Right cardiac atrium (tissue), 5 donors: Measurements from ENCODE around the gene SORCS2. TPM values are rescaled to one million over a fixed set of nuclear protein-coding genes. Genes with fewer than 3 reads are reported as not detected.

Experiments used
- ATAC-seq, 2 donors: fragments of 200-7000 bp; cut with Tn5 transposase; one replicate each; pipeline versions ENCODE4 v1.8.0 to v1.9.1; 2020; ENCODE audit warnings: moderate library complexity in 2 of 2, mild to moderate bottlenecking in 1 of 2
- DNase-seq, 3 donors: peaks; one replicate each; pipeline ENCODE4 v3.0.0-alpha.2; 2020
- H3K27ac ChIP-seq: one replicate; pipeline ENCODE4 v1.5.1; 2013; ENCODE audit warnings: mild to moderate bottlenecking, low read length, control low read depth, moderate library complexity
- H3K27me3 ChIP-seq: one replicate; pipeline ENCODE4 v1.6.1; 2013; ENCODE audit not compliant: control insufficient read depth, insufficient read depth
- H3K4me1 ChIP-seq: one replicate; pipeline ENCODE4 v1.6.1; 2013; ENCODE audit warnings: low read length; ENCODE audit not compliant: control insufficient read depth, insufficient read depth
- H3K4me3 ChIP-seq: one replicate; pipeline ENCODE4 v1.5.1; 2013; ENCODE audit warnings: low read length, control low read depth
- H3K9me3 ChIP-seq: one replicate; pipeline ENCODE4 v1.6.1; 2013; ENCODE audit warnings: low read length; ENCODE audit not compliant: control insufficient read depth
- WGBS: extraction: QIAGEN DNeasy Blood & Tissue Kit; methylation state at CpG from one replicate; pipeline ENCODE4 v1.1.7; 2013; 5-methylcytosine and 5-hydroxymethylcytosine counted together
- intact Hi-C, 4 donors: fragments of 100-400 bp; cut with DNase I; formaldehyde crosslinking; loops; one replicate each; pipeline versions ENCODE4 v1.11.0 to v1.14.0; 2022 to 2023
- polyA plus RNA-seq: library from polyadenylated mRNA; stranded (reverse); fragments of 200-250 nt; gene quantifications from one replicate; pipeline ENCODE4 v1.2.3, GENCODE V29; 2013
- total RNA-seq, 4 donors: library from RNA; stranded (reverse); fragmentation: NEBNext Ultra II Directional; extraction: Animal tissue kit (Norgen Biotek cat#: 25700); gene quantifications; one replicate each; pipeline ENCODE4 v1.2.1, GENCODE V29; 2021
- donor health status: healthy with polysubstance abuse.
- donor health status: DM: no; HTN: yes; CAD: no.
- donor health status: DM: no; HTN: no; CAD: no.
- donor health status: DM: no; HTN: yes; CAD: no; lungs with severe emphysema.
- donor health status: DM: yes; HTN: yes; CAD: no.

Gene SORCS2
- total and polyA plus RNA-seq, 5 donors, result 2.1 to 7.3 (median 2.7) TPM

DNA sequence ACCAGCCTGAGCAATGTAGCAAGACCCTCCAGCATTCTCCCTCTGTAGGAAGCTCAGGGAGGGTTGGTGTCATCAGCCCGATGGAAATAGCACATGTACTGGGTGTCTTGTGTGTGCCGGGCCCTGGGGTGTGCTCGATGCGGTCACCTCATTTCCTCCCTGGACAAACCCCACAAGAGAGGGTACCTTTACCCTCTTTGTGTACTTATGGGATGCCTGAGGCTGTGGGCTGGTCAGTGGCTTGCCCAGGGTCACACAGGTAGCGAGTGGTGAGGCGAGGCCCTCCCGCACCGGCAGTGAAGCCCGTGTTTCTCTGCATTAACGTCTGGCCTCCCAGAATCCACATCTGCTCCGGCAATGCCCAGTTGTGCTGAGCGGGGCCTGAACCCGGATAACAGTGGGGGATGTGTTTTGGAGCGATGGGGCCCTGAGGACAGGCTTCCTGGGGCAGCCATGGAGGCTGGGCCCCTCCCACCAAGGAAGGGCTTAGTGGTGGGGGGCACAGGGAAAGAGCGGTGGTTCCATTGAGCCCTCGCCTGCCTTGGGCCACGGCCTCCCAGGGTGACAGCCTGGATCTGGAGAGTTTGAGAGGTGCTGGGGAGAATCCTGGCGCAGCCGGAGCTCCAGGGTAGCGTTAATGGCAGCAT is 234.3 kb downstream of the SORCS2 start:
- Histone ChIP-seq H3K27ac (no peak overlapping the region), H3K27me3 (no peaks in the 10 kb centered on the region), H3K4me1 (no peaks in the 10 kb centered on the region), H3K4me3 (no peak overlapping the region), H3K9me3 (no peaks in the 10 kb centered on the region)
- no peak for ATAC-seq
- DNase-seq, result no peak
- intact Hi-C loops, result no loop called here
- WGBS, result 86% methylated on average over 20 of the region's 20 CpGs

- no peaks in the 10 kb centered on the region for H3K27me3 ChIP-seq
- intact Hi-C loops, result no loop called here
- H3K27ac ChIP-seq, result no peak overlapping the region
- WGBS, result 62% methylated on average over 10 of the region's 10 CpGs
- ATAC-seq (no peak), DNase-seq (no peak)
- no peaks in the 10 kb centered on the region for H3K9me3 ChIP-seq
- no peaks in the 10 kb centered on the region for H3K4me1 ChIP-seq
- no peak overlapping the region for H3K4me3 ChIP-seq
Observed at GRCh38 chr4:7427361-7427760, 235.0 kb downstream of the SORCS2 start.

DNA sequence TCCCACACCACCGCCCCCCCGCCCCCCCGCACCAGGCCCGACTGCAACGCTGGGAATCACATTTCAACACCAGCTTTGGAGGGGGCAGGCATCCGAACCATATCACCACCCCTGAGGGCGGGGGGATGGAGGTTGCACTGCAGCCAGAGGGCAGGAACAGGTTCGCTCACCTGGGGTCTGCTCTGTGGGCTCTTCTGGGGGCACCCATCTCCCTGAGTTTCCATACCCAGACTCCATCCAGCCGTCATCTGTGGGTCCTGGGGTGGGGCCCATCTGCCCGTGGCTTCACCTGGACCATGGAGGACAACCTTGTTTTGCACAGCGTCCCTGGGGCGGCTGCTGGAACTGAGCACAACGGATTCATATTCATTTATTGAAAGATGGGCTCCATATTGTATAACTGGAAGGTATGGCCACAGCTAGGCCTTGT is 235.5 kb downstream of the SORCS2 start:
- 81% methylated on average over 13 of the region's 13 CpGs for WGBS
- intact Hi-C loops, result no loop called here

GRCh38 chr4:7428261-7429068 is 236.1 kb downstream of the SORCS2 start:
- DNase-seq (no peak), ATAC-seq (no peak)
- H3K4me1 ChIP-seq, result no peaks in the 10 kb centered on the region
- no peak overlapping the region for H3K4me3 ChIP-seq
- intact Hi-C loops, result no loop called here
- WGBS, result 75% methylated on average over 16 of the region's 16 CpGs
- H3K27me3 ChIP-seq, result no peaks in the 10 kb centered on the region
- H3K9me3 ChIP-seq, result no peaks in the 10 kb centered on the region
- H3K27ac ChIP-seq, result no peak overlapping the region

More for the DNA sequence above, 235.5 kb downstream of the SORCS2 start:
- ATAC-seq (no peak), DNase-seq (no peak)
- H3K4me1 ChIP-seq, result no peaks in the 10 kb centered on the region
- H3K27ac ChIP-seq, result no peak overlapping the region
- no peak overlapping the region for H3K4me3 ChIP-seq
- no peaks in the 10 kb centered on the region for H3K9me3 ChIP-seq
- no peaks in the 10 kb centered on the region for H3K27me3 ChIP-seq

DNA sequence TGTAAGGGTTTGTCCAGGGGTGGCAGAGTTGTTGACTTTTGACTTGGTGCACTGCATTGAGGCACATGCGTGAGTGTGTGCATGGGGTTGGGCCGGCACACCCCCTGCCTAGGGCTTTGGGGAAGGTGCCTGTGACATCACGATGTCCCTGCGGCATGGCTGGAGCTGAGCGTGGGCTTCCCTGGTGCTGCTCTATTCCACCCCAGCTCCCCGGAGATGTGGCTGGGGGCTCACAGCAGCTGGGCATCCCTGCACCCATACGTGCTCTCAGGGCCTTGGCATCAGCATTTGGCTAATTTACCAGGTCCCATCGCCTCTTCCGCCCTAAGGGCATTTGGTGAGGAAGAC is 236.7 kb downstream of the SORCS2 start:
- WGBS, result 86% methylated on average over 9 of the region's 9 CpGs
- Histone ChIP-seq H3K27me3 (no peaks in the 10 kb centered on the region), H3K9me3 (no peaks in the 10 kb centered on the region), H3K4me3 (no peak overlapping the region), H3K27ac (no peak overlapping the region), H3K4me1 (no peaks in the 10 kb centered on the region)
- intact Hi-C loops, result no loop called here
- DNase-seq, result no peak
- no peak for ATAC-seq

GRCh38 chr4:7429601-7430078 is 237.3 kb downstream of the SORCS2 start:
- no peaks in the 10 kb centered on the region for H3K9me3 ChIP-seq
- ATAC-seq (no peak), DNase-seq (peak in 1 of 3 donors; percentile 17)
- no peaks in the 10 kb centered on the region for H3K27me3 ChIP-seq
- H3K4me1 ChIP-seq, result no peaks in the 10 kb centered on the region
- intact Hi-C loops, result no loop called here
- 67% methylated on average over 17 of the region's 17 CpGs for WGBS
- H3K27ac ChIP-seq, result no peak overlapping the region
- no peak overlapping the region for H3K4me3 ChIP-seq

DNA sequence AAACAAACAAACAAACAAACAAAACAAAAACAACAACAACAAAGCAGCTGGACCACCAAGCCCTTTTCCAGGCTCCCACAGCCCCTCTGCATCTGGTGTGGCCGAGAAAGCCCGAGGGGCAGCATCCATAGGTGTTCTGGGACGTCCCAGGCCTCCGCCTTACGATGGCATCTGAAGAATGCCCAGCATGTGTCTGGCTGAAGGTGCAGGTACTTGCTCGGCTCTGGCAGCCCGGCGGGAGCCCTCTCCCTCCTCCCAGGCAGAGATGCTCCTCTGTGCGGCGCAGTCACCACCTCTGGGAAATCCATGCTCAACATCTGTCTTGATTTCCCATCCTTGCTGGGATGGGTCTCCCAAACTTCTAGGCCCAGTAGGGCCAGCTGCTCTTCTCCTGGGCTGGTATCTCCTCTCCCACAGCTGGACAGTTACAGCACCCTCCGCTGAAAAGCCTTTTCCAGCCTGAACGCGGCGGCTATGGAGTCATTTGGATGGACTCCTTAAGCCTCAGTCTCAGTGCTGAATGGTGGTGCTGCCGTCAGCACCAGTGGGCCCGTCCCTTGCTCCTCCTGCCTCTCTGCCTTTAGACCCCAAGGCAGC is 238.1 kb downstream of the SORCS2 start:
- Histone ChIP-seq H3K27ac (no peak overlapping the region), H3K27me3 (no peaks in the 10 kb centered on the region), H3K4me1 (no peaks in the 10 kb centered on the region), H3K4me3 (no peak overlapping the region), H3K9me3 (no peaks in the 10 kb centered on the region)
- intact Hi-C loops, result no loop called here
- 70% methylated on average over 16 of the region's 16 CpGs for WGBS
- DNase-seq (no peak), ATAC-seq (no peak)

GRCh38 chr4:7430965-7431695 is 238.8 kb downstream of the SORCS2 start:
- no peaks in the 10 kb centered on the region for H3K27me3 ChIP-seq
- intact Hi-C loops, result no loop called here
- no peak overlapping the region for H3K4me3 ChIP-seq
- no peaks in the 10 kb centered on the region for H3K9me3 ChIP-seq
- H3K4me1 ChIP-seq, result no peaks in the 10 kb centered on the region
- 87% methylated on average over 17 of the region's 17 CpGs for WGBS
- no peak for ATAC-seq
- DNase-seq, result peak in 1 of 3 donors; percentile 26
- no peak overlapping the region for H3K27ac ChIP-seq

GRCh38 chr4:7431696-7432530 is 239.6 kb downstream of the SORCS2 start:
- no peaks in the 10 kb centered on the region for H3K9me3 ChIP-seq
- intact Hi-C loops, result no loop called here
- no peak overlapping the region for H3K4me3 ChIP-seq
- 91% methylated on average over 27 of the region's 27 CpGs for WGBS
- ATAC-seq, result no peak
- no peak overlapping the region for H3K27ac ChIP-seq
- no peaks in the 10 kb centered on the region for H3K27me3 ChIP-seq
- H3K4me1 ChIP-seq, result no peaks in the 10 kb centered on the region
- DNase-seq, result peak in 1 of 3 donors; percentile 40
